ENCODE data around the gene TMEM132E.

GRCh38 chr17:34606763-34607162, 27.4 kb downstream of the TMEM132E start:
- TF ChIP-seq CTCF (IDR thresholded peaks at IDR 0.05; ENCODE audit: low read length) (no peak), EZH2 (IDR thresholded peaks at IDR 0.05; ENCODE audit: borderline replicate concordance, low read length) (no peak)
